Hepatocyte (in vitro differentiated cells): Measurements from ENCODE around the gene MET.
A peak's percentile ranks its signal among the peaks of the same experiment; 100 is the strongest.

Source experiments
- EZH2 ChIP-seq: fragments of 200-600 bp; sonication (generic); IDR thresholded peaks from 2 replicates; pipeline ENCODE4 v1.6.1; 2016; ENCODE audit warnings: antibody characterized with exemption, mild to moderate bottlenecking, borderline replicate concordance
- EZH2phosphoT487 ChIP-seq: fragments of 200-600 bp; sonication (generic); IDR thresholded peaks from one replicate; pipeline ENCODE4 v1.6.1; 2018; ENCODE audit warnings: antibody characterized with exemption, mild to moderate bottlenecking, low read depth, moderate library complexity; ENCODE audit not compliant: unreplicated experiment, severe bottlenecking
- TF ChIP-seq, protein P1 (sequence below): fragments of 200-600 bp; sonication (generic); IDR thresholded peaks from 2 replicates; pipeline ENCODE4 v1.5.1; 2016; ENCODE audit warnings: antibody characterized with exemption, mild to moderate bottlenecking; ENCODE audit not compliant: poor library complexity

DNA sequence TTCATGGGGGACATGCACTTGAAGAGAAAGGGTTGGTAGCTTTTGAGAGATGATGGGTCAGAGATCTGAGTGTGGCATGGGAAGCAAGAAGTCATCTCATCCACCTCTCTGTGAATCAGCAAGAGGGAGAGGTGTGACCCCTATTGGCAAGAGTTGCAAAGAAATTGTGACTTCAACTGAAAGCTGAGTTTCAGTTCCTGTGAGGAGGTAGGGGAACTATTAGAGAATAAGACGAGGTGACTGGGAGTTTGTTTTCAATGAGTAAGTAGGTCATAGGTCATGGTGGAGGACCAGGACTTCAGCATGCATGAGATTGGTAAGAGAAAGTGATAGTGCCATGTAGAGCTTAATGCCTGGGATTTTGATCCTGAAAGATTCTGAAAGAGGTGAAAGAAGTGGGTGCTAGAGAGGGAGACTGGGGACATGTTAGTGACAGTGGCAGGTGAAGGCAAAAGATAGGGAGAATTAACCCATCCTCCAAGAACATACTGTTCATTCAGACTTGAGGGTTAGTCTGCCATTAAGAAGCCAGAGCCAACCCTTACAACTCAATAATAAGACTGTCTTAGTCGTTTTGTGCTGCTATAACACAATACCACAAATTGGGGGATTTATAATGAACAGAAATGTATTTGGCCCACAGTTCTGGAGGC is 114.9 kb downstream of the MET start:
- TF ChIP-seq, protein P1, sequence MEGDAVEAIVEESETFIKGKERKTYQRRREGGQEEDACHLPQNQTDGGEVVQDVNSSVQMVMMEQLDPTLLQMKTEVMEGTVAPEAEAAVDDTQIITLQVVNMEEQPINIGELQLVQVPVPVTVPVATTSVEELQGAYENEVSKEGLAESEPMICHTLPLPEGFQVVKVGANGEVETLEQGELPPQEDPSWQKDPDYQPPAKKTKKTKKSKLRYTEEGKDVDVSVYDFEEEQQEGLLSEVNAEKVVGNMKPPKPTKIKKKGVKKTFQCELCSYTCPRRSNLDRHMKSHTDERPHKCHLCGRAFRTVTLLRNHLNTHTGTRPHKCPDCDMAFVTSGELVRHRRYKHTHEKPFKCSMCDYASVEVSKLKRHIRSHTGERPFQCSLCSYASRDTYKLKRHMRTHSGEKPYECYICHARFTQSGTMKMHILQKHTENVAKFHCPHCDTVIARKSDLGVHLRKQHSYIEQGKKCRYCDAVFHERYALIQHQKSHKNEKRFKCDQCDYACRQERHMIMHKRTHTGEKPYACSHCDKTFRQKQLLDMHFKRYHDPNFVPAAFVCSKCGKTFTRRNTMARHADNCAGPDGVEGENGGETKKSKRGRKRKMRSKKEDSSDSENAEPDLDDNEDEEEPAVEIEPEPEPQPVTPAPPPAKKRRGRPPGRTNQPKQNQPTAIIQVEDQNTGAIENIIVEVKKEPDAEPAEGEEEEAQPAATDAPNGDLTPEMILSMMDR: peak; percentile 44
- no peak for TF ChIP-seq EZH2phosphoT487
- TF ChIP-seq EZH2: no peak
